ENCODE results near the gene TTBK1.

GRCh38 chr6:43291708-43292107 is 48.4 kb downstream of the TTBK1 start:
- TF ChIP-seq BHLHE40 (IDR thresholded peaks at IDR 0.05; ENCODE audit: low read depth, low read length) = no peak
- TF ChIP-seq, protein P1, sequence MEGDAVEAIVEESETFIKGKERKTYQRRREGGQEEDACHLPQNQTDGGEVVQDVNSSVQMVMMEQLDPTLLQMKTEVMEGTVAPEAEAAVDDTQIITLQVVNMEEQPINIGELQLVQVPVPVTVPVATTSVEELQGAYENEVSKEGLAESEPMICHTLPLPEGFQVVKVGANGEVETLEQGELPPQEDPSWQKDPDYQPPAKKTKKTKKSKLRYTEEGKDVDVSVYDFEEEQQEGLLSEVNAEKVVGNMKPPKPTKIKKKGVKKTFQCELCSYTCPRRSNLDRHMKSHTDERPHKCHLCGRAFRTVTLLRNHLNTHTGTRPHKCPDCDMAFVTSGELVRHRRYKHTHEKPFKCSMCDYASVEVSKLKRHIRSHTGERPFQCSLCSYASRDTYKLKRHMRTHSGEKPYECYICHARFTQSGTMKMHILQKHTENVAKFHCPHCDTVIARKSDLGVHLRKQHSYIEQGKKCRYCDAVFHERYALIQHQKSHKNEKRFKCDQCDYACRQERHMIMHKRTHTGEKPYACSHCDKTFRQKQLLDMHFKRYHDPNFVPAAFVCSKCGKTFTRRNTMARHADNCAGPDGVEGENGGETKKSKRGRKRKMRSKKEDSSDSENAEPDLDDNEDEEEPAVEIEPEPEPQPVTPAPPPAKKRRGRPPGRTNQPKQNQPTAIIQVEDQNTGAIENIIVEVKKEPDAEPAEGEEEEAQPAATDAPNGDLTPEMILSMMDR (IDR thresholded peaks at IDR 0.05) = no peak
- TF ChIP-seq RFX5 (IDR thresholded peaks at IDR 0.05) = no peak
- TF ChIP-seq MAX (IDR thresholded peaks at IDR 0.05) = no peak

All from A549 (cell line).